OCI-M2 (cell line): ENCODE measurements around the gene MAFB.

Experiments
- DNase-seq: peaks from one replicate; lab custom pipeline; 2025; ENCODE audit not compliant: unreplicated experiment; lab: John Stamatoyannopoulos, UW

Gene MAFB

DNA sequence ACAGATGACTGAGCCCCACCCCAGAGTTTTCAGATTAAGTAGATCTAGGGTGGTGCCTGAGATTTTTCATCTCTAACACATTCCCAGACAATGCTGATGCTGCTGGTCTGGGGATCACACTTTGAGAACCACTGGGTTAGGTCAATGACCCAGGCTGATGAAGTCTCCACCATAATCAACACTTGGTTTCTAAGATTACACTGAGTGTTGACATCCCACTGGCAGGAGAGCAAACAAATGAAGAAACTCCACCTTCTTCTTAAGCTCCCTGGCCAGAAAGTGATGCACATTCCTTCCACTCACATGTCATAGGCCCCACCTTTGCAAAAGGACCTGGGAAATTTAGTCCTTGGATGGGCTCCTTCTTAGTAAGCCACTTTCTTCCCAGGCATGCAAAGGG is 53.1 kb downstream of the MAFB start:
- DNase-seq: no peak
